HG03460 (cell line): ENCODE measurements around the gene PPY.
"Not testable (repeated sequence)": the region's sequence is repeated elsewhere in the genome, so short reads cannot be mapped to it uniquely, and the experiment has no call there.

Experiments used
- ATAC-seq: cut with Tn5 transposase; IDR thresholded peaks from one replicate; pipeline ENCODE4 v1.9.1; 2021; ENCODE audit not compliant: unreplicated experiment

Gene PPY, protein sequence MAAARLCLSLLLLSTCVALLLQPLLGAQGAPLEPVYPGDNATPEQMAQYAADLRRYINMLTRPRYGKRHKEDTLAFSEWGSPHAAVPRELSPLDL

DNA sequence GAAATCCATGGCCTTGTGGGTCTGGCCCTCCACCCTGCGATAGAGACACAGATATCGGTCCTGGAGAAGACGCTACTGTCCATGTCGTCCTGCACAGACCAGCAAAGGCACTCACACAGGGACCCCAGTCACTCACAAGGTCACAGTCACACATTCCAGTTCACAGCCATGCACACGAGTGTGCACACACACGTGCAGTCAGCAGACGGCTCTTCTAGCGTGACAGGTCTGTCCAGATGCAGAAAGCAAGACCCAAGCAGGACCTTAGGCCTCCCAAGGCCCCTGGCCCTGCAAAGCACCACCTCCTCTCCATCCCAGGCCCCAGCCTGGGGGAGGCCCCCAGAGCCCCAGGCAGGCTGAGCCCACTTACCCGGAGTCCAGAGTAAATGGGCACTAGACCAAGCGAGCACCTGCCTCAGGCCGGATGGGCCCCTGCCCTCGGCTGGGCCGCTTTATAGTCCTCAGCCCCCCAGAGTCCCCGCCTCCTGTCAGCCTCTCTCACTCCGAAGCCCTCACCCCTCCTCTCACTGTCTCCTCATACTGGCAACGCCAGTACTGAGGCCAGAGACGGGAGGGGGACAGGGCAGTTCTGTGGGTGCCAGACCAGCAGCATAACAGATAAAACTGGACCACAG is at the start of gene PPY:
Gene PPY (minus strand): TSS at position 426 of the 635 bp plus-strand sequence. CDS start 822 bp downstream, outside the sequence.
- ATAC-seq: no peak

DNA sequence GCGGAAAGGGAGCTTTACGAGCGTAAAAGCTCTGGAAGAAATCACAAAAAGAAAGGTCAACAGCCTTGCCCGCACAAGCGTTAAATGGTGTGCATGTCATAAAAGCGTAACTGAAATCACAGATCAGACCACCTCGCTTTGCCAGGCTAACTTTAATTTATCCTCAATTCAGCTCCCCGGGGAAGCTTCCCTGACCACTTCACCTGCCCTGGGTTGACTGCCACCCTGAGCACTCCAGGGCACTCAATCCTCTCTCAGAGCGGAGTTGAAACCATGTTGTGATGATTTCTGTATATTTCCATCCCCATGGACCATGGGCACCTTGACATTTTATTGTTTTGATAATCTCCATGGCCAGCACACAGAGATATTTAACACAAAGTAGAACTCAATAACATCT is 46.0 kb upstream of the PPY start:
- ATAC-seq: no peak

DNA sequence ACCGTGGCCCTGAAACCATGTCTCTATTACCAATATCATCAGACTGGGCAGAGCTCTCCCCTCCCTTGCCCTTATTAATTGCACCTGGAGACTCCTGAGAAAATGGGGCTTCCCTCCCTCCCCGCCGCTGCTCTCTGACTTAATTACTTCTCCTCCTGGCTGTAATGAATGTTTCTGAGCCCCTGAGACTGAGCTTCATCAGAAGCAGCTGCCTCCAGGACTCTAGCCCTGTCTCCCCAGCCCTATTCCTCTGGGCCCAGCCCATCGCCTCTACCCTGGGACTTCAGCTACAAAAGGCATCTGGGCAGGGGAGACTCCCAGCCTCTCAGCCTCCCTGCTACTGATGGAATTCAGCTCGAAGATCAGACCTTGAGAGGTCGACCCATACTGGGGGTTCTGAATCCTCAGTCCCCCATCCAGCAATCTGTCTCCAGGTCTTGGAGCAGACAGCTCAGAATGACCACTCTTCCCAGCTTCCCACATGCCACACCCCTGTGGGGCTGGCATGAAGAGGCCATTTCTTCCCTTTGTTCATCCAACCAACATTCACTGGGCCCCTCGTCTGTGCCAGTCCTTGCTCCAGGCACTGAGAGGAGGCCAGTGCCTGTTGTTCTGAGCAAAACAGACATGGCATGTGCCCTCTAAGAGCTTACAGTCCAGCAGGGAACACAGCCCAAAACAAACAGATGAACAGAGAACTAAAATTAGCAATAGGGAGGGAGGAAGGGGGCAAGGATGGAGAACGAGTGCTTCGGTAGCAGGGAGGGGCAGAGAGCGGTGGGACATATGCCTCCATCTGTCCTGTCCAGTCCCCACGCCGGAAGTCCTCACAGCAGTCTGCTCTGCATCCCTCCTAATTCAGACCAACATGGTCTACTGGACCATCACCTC is 45.1 kb upstream of the PPY start:
- no peak for ATAC-seq

DNA sequence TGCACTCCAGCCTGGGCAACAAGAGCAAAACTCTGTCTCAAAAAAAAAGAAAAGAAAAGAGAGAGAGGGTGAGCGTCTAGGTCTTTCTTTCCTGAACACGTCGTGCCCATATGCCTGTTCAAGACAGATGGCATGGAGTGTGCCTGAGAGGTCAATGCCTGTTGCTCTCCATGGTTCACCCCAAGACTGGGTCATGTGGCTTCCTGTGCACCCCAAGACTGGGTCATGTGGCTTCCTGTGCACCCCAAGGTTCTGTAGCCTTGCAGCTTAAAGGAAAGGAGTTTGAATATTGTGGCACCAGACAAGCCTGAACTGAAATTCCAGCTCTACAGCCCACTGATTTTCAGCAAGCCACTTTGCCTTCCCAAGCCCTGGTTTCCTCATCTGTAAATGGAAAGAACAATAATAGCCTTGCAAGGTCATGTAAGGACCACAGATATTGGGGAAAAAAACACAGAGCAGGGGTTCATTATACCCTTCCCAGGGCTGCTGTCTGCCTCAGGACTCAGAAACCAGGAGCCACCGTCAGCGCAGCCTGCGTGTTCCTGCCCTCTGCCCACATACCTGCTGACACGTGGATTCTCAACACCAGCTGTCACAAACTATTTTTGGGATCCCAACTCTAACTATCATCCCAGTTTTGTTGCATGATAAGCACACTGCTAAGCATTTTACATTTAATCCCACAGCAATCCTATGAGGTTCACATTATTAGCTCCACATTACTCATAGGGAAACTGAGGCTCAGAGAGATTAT is 44.1 kb upstream of the PPY start:
- no peak for ATAC-seq

DNA sequence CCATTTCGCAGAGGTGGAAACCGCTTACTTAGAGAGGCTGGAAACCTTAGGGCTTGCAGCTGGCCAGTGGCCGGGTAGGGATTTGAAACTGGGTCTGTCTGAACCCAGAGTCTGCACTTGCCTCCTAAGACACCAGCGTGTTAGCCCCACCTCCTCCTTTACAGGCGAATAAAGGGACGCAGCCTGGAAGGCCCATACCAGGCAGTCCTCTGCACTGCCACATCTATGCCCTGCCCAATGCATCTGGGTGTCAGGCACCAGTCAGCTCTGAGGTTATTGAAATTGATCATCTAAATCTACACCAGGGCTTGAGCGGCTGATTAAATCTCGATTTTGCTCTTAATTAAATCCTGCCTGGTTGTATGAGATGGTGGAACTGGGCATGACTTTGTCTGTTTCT is 42.2 kb upstream of the PPY start:
- no peak for ATAC-seq

DNA sequence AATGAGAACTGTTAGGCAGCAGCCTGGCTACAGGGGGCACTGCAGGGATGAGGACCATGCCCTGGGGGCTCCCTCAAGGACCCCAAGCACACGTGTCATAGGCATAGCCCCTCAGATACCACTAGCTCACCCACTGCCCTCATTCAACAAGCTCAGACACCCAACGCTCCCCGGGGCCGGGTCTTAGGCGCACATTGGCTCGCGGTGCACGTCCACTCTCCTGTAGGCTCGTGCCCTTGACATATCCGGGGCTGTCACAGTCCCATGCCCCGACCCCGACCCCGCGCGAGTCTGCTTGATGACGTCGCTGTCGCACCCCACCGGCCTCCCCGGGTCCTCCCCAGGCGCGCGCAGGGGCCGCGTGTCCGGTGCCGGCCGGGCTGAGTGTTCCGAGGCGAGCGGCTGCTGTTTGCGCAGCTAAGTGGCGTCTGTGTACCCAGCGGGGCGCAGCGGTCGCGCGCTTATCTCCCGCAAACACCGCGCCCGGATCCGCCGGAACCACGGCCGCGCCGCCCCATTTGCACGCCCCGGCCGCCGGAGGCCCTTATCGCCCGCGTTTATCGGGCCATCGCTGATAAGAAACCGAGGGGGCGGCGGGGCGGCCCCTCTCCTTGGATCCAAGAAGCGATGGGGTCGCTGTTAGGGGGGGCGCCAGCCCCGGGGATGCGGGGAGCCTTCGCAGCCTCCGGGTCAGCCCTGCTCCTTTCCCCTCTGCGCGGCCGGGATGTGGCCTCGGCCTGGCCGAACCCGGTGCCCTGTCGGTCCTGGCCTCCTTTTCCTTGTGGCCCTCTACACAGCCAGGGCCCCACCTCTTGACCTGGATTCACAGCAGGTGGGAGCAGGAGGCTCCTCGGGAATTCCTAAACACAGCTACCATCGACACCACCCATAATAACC is 41.5 kb upstream of the PPY start:
- no peak for ATAC-seq

DNA sequence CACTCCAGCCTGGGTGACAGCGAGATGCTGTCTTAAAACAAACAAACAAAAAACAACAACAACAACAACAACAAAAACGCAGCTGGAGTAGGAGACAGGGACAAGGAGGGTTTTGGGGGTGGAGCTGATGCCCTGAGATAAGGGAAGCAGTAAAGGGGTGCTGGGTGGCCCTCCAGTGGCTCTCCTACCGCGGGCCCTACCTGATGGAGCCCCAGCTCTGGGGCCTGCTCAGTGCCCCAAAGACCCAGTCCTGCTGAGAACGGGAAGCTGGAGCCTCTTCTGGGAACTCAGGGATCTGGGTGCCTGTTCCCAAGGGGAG is 40.9 kb upstream of the PPY start:
- no peak for ATAC-seq

DNA sequence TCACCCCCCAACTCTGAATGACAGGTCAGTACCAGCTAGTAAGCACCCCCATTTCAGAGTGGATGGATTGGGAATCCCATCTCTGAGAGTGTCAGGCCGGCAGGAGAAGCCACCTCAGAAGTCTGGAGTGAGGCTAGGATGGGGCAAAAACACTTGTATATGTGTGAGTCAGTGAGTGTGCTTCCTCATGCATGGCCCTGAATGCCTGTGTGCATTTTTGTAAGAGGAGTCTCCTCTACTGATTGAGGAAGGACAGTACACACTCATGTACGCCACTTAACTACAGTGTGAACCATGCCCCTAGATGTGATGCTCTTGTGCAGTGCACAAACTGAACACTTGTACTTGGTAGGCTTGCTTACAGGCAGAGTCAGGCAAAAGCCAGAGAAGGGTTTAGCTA is 39.9 kb upstream of the PPY start:
- no peak for ATAC-seq

DNA sequence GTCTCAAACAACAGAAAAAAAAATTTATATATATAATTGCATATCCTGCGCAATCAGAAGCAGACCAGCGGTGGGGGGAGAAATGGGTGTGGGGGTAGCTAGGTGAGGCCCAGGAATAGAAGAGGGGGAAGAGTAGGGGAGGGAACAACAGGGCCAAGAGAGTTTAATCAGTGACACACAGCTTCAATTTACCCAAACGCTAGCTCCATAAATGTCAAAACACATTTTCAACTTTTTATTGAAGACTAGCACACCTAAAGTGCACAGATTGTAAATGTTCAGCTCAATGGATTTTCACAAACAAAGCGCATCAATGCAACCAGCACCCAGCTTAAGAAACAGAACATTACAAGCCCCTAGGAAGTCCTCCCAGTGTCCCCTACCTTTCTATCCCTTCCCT is 37.4 kb upstream of the PPY start:
- no peak for ATAC-seq

DNA sequence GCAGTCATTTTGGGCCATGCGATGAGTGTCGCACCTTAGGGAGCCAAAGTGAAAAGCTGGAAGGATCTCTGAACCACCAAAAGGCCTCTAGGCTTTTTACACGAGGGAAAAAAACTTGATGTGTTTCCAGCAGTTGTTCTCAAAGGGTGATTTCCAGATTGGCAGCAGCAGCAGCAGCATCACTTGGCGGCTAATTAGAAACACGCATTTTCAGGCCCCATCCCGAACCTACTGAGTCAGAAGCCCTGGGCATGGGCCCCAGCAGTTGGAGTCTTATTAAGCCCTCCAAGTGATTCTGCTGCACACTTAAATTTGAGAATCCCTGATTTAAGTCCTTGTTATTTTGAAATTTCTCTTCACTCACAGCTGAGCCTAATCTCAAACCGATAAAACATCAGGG is 36.7 kb upstream of the PPY start:
- no peak for ATAC-seq

DNA sequence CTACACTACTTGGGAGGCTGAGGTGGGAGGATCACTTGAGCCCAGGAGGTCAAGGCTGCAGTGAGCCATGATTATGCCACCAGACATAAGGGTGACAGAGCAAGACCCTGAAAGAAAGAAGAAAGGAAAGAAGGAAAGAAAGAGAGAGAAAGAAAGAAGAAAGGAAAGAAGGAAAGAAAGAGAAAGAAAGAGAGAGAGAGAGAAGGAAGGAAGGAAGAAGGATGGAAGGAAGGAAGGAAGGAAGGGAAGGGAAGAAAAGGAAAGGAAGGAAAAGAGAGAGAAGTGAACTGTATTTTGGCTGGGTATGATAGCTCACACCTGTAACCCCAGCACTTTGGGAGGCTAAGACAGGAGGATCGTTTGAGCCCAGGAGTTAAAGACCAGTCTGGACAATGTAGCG is 35.8 kb upstream of the PPY start:
- no peak for ATAC-seq

DNA sequence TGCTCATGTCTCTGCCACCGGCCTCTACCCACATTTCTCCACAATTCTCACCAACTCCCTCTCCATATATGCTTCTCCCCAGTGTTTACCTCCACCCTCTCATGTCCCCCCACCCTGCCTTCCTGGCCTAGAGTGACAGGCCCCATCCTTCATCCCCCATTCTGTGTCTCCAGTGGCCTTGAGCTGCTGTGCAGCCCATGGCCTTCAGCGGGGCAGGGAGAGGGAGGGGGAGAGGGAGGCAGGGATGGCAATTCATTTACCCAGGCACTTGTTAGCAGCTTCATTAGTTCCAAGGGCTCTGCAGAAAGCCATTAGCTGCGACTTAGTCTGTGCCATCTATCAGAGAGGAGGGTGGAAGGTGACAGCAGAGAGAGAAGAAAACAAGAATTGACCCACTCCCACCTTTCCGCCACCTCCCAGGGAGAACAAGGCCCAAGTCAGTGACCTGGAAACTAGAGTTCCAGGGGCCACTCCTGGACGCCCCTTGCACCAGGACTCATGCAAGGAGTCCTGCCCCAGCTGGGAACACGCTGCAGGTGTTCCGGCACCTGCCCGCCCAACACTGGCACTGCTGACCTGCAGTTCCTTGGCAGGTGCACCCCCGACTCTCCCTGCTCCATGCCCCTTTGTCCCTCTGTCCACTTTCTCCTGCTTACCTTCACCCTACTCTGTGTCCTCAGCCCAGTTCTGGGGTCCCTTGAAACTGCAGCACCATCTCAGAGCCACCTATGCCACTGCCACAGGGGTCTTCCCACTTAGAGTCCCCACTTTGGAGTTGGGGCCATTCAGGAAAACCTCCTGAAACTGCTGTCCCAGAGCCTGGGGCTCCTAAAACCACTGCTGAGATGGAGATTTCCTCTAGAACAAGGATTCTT is 34.9 kb upstream of the PPY start:
- no peak for ATAC-seq

DNA sequence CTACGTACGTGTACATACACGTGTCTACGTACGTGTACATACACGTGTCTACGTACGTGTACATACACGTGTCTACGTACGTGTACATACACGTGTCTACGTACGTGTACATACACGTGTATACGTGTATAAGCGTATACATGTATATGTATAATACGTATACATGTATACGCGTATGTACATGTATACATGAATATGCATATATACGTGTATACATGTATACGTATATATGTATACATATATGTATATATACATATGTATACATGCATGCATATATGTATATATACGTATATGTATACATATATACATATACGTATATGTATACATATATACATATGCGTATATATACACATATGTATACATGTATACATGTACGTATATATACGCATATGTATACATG is 33.6 kb upstream of the PPY start:
- no peak for ATAC-seq

DNA sequence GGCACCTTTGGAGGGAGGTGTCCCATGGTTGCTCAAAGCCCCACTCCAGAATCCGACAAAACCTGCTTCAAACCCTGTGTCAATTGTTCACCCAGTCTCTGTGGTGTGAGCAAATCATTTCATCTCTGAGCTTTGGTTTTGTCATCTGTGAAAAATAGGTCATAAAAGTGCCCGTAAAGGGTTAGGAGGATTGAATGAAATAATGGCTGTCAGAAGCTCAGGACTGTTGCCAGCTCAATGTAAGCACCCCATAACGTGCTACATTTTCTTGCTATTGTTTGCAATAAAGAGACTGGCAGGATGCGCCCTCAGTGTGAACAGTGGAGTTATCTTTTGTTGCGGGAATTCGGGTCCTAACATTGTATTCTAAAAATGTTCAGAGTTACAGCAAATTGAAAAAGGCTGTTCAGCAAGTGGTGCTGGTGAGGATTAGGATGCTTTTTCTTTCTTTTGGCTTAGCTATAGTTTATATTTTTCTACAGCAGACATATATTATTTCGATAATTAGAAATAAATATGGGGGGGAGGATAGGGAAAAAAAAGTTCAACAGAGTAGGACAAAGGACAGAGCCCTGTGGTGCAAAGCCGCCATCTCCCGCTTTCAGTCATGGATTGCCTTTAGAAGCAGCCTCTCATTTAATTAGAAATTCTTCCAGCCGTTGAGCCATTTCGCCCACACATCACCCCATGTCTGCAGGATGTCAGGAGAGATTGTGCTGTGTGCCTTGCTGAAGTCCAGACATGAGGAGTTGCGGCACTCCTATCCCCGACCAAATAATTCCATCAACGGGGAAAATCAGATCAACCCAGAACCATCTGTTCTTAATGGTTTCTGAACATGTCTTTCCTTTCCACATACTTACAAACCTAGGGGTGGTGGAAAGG is 32.3 kb upstream of the PPY start:
- ATAC-seq: no peak

DNA sequence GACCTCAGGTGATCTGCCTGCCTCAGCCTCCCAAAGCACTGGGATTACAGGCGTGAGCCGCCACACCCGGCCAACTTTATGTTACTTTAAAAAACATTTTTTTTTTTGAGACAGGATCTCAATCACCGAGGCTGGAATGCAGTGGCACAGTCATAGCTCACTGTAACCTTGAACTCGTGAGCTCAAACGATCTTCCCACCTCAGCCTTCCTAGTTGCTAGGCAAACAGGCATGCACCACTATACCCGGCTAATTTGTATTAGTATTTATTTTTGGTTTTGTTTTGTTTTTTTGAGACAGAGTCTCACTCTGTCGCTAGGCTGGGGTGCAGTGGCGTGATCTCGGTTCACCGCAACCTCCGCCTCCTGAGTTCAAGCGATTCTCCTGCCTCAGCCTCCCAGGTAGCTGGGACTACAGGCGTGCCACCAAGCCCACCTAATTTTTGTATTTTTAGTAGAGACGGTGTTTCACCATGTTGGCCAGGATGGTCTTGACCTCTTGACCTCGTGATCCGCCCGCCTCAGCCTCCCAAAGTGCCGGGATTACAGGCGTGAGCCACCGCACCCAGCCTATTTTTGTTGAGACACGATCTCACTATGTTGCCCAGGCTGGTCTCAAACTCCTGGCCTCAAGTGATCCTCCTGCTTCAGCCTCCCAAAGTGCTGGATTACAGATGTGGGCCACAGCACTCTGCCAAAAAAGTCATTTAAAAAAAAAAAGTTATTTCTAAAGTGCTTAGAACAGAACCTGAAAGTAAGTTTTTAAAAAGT is 30.4 kb upstream of the PPY start:
- ATAC-seq: not testable (repeated sequence)

DNA sequence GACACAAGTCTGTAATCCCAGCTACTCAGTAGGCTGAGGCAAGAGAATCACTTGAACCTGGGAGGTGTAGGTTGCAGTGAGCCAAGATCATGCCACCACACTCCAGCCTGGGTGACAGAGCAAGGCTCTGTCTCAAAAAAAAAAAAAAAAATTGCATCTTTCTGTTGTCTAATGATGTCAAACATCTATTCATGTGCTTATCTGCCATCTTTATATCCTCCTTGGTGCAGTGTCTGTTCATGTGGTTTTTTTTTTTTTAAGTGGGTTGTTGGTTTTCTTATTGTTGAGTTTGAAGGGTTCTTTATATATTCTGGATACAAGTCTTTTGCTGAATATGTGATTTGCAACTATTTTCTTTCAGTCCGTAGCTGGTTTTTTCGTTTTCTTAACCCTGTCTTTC is 29.2 kb upstream of the PPY start:
- ATAC-seq: not testable (repeated sequence)

DNA sequence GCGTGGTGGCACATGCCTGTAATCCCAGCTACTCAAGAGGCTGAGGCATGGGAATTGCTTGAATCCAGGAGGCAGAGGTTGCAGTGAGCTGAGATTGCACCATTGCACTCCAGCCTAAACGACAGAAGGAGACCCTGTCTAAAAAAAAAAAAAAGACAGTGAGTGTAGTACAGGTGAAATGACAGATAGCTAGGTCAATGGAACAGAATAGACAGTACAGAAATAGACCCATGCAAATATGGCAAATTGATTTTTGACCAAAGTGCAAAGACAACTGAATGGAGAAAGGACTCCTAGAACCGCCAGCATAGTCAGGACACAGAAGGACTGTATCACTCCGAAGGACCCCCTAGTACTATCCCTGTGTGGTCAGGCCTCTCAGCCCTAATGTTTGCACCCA is 28.1 kb upstream of the PPY start:
- ATAC-seq: no peak

DNA sequence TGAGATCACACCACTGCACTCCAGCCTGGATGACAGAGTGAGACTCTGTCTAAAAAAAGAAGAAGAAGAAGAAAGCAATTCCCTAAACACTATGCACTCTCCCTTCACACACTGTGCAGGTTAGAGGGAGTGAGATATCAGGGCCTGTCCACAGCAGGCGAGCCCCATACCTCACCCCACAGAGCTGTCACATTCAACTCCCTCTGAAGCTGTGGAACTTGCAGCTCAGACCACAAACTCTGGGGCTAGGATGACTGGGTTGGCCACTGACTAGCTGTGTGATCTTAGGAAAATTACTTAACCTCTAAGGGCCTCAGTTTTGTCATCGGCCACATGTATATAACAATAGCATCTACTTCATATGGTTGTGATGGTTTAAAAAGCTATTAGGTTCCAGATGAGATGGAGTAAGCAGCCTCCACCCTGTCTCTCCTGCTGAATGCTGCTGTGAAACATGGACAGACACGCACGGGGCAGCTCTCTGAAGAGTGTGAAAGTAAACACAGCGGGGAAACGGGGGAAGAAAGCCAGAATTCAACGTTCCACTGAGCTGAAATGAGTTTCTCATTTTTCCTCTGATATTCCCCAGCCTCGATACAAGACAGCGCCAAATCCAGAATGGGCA is 25.1 kb upstream of the PPY start:
- no peak for ATAC-seq
